HG03139 (cell line): ENCODE results near the gene AHSG.
"Not testable (repeated sequence)": the region's sequence is repeated elsewhere in the genome, so short reads cannot be mapped to it uniquely, and the experiment has no call there.

ENCODE experiments used
- ATAC-seq: cut with Tn5 transposase; IDR thresholded peaks from one replicate; pipeline ENCODE4 v1.9.1; 2021; ENCODE audit not compliant: unreplicated experiment

The AHSG gene

DNA sequence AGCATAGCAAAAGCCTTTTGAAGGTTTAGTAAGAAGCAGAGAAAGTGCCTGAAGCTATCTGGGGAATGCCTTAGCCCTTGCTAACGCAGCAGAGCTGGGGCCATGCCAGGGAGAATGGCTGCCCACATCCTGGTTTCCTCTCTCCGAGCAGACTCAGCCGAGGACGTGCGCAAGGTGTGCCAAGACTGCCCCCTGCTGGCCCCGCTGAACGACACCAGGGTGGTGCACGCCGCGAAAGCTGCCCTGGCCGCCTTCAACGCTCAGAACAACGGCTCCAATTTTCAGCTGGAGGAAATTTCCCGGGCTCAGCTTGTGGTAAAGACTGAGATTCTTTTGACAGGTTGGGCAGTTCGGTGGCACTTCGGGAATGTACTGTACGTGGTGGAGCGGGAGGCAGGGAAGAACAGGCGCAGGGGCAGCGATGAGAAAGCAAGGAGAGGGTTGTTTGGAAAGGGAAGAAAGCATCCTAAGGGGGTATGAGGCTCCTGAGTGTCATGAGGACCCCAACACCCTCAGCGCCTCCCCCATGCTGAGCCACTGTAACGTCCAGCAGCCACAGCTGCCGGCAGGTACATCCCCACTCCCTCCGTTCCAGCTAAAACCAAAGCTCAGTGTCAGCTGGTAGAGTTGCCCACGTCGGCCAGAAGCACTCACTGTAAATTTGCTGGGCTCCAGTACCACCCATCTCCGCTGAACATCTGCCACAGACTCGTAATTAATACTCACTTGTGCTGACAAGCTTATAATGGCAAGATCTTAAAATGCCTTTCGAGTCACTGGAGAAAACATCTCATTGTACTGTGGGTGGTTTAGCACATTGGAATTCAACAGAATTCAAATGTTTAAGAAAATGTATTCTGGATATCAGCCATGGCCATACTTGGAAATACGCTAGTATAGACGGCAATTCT, 4.4 kb downstream of the AHSG start:
- ATAC-seq = peak; percentile 89

DNA sequence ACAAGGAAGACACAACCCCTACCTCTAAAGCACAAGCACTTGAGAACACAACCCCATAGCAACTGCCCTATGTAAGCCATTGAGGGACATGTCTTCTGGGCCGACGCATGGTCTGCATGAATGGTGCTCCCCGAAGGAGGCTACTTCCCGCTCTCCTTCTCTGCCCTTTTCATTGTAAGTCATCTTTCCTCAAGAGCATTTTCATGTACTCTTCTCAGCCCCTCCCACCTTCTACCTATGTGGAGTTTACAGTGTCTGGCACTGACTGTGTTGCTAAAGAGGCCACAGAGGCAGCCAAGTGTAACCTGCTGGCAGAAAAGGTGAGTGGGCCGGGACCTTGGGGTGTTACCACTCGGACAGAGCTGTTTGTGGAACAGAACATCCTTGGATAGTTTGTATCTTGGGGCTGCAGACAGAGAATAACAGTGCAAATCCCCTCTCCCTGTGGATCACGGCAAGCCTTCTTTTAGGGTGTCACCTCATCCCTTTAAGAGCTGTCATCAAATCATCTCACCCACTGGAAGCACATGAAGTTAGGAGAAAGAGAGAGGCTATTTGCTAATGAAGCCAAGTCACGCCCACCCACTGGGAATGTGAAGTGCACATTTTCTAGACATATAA, 5.6 kb downstream of the AHSG start:
- no peak for ATAC-seq

DNA sequence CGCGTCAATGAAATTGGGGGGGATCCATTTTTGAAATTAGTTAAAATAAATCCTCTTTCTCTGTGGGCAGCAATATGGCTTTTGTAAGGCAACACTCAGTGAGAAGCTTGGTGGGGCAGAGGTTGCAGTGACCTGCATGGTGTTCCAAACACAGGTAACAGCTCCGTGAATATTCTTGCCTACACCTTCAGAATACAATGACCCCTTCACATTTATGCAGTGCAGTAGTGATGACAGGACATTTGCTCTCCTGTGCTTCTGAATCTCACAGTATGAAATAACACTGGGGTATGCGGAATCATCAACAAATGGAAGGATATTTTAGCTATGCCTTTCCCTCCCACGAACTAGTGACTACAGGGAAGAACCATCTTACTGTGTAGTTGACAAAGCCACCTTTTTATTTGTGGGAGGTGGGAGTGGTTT, 6.9 kb downstream of the AHSG start:
- no peak for ATAC-seq

DNA sequence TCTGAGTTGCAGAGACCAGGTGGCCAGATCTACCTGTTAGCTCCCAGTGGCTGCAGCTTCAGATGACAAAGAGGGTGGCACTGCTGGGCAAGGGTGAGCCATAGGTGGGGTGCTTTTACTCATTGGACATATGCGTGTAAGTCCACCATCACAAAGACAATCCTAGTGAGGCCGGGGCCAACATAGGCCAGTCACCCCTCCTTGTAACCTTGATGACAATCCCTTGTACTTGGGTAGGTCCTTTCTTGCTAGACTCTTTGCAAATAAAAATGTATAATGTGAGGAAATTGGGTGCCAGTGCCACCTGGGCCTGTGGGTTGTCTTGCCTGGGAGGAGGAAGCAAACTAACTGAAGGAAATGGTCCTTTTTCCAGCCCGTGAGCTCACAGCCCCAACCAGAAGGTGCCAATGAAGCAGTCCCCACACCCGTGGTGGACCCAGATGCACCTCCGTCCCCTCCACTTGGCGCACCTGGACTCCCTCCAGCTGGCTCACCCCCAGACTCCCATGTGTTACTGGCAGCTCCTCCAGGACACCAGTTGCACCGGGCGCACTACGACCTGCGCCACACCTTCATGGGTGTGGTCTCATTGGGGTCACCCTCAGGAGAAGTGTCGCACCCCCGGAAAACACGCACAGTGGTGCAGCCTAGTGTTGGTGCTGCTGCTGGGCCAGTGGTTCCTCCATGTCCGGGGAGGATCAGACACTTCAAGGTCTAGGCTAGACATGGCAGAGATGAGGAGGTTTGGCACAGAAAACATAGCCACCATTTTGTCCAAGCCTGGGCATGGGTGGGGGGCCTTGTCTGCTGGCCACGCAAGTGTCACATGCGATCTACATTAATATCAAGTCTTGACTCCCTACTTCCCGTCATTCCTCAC, 7.6 kb downstream of the AHSG start:
- ATAC-seq = no peak

DNA sequence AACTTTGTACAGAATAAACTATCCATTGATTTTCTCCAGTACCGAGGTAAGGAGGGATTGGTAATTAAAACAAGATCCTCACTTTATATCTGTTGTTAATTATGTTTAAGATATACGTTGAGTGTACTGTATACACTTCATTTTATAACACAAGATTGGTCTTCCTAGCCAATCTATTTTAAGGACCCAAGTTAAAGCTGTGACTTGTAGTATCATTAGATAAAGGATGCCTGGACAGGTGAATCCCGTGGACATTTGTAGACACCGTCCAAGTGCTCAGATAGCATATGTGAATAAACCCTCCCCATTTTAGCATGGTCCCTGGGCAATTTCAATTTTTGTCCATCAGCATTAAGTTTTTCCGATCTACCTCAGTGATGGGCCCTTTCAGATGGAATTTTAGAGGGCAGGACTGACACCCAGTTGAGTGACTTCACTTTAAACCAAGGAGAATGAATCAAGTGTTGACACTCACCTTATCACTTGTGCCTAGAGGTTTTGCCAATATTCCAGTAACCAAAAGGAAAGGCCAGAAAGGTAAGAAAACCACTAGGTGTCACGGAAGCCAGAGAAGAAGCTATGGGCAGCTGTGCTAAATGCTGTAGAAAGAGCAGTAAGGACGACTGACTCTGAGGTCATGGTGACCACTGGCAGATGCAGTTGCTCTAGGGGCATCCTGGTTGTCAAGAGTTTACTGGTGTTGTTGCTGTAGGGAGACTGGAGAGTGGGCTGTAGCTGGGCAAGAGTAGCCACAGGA, 9.2 kb downstream of the AHSG start:
- no peak for ATAC-seq

DNA sequence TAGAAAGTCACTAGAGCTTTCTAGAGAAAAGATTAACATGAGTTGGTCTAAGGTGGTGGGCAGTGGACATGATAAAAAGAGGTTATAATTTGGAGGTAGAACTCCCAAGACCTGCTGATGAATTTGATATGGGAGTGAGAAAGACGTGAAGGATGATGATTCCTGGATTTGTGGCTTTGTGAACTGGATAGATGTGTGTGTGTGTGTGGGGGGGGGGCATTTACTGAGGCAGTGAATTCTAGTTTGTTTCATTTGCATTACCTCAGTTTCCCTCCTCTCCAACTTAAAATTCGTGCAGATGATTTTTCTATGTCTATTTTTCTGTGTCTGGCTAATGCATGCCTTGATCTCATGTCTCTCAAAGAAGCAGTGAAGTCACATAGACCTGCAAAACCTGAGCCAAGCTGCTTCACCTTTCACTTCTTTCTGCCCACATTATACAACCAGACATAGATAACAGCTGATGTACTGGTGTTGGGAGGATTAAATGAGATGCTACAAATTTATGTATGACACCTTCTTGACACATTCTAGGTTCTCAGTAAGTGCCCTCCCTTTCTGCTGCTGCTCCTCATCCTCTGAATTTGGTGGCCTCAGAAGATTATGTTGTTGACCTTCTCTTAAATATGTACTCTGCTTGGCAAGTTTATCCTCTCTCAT, 9.9 kb downstream of the AHSG start:
- no peak for ATAC-seq

DNA sequence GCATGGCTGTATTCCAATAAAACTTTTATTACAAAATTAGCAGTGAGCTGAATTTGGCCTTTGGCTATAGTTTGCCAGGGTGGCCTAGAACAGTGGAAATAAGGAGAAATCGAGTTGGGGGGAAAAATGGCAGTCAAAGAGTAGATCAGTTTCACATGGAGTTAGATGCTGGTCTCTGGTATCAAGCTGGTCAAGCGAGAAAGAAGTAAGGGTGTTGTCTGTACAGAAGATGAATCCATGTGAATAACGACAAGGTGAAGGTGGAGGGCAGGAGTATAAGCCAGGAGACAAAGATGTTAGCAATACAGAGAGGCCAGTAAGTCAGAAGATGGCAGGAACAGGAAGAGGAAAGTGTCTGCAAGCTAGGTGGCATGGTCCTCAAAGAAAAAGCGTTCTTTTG, 11.7 kb downstream of the AHSG start:
- no peak for ATAC-seq

DNA sequence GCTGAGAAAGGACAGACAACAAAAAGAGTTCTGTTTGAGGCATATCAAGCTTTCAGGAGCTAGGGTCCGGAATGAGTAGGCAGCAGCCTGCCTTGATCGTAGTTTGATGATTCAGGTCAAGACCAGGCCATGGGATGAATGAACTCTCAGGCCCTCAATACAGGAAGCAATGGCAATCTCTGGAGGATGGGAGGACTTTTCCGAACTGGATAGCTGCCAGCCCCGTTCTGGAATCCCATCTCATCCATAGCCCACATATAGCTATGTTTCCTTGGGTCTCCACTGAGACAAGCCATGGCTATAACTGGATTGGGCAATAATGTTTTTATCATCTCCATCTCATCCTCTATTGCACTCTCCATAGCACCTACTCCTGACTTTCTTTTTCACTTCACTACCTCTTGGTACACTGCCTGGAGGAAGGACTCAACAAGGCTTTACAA, 12.8 kb downstream of the AHSG start:
- no peak for ATAC-seq

DNA sequence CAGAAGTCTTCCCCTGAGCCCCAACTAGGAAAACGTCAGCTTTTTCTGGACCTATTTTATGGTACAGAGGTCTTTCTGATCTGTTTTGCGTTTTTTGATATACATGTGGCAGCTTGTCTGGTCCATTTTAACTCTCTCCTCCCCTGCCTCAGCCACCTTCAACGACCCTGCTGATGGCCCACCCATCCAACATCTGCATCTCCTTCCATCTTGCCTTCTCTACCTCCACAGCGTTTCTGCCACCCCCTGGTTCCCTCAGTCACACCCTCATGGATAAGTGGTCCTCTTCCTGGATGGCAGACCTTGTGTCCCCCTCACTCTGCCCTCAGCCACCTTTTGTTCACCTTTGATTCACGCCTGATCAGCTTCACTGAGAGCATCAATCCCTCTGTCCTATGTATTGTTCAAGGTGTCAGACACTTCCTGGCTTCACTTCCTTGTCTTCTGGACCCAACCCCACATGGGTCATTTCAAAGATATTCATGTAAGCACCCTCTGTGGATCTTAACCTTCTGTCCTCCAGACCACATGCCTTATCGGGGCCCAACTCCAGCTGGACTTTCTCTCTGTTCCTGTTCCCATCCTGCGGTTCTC, 13.5 kb downstream of the AHSG start:
- no peak for ATAC-seq

DNA sequence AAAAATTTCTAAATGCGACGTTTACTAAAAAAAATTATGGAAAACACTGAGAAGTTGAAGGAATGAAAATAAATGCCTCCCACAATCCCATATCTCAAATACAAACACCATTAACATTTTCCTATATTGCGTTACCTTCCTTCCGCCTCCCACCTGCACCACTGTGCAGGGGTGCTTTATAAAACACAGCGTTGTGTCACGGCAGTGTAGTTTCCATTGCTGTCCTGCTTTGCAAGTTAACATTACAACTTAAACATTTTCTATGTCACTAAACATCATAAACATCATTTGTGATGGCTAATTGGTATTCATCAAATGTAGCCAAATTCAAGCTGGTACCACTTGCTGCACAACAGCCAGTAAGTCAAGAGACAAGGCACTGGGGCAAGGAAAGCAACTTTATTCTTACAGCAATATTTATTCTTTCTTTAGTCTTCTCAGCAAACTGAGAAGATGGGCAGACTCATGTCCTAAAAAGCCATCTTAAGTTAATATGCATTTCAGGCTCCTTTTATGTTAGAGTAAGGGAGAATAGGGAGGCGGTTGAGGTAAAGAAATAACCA, 15.1 kb downstream of the AHSG start:
- no peak for ATAC-seq

DNA sequence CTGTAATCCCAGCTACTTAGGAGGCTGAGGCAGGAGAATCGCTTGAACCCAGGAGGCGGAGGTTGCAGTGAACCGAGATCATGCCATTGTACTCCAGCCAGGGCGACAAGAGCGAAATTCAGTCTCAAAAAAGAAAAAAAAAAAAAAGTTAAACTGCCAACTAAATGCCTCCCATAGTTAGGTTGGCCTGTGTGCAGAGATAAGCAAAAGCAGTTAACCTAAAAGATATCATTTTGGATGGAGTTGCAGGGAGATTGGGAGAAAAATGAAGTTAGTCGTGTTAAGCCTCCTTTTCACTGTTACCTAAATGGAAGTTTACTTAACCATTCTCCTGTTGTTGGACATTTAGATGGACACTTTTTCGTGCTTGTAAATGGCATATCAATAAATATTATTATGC, 15.9 kb downstream of the AHSG start:
- ATAC-seq = no peak

DNA sequence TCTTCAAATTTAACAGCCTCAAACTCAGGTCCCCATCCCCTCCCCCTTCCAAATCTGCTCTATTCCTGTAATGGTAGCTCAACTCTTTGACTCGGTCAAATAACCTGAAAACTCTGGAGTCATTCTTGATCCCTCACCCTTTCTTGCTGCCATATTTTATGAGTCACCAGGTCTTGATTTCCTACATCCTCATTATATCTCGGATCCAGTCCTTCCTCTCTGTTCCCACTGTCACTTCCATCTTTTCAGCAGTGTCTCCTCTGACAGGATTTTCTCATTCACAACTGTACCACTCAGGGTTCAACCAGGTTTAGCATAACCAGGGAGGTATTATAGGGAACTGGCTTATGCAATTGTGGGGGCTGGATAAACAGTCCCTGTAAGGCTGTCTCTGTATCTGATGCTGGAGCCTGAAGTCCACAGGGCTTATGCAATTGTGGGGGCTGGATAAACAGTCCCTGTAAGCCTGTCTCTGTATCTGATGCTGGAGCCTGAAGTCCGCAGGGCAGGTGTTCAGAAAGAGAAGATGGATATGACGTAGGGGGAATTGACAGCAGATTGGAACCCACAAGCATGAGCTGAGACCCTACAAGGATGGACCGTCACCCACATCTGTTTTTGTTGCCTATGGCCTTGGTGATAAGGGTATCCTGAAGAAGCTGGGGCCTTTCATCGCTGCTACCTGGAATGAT, 18.2 kb downstream of the AHSG start:
- ATAC-seq = no peak

DNA sequence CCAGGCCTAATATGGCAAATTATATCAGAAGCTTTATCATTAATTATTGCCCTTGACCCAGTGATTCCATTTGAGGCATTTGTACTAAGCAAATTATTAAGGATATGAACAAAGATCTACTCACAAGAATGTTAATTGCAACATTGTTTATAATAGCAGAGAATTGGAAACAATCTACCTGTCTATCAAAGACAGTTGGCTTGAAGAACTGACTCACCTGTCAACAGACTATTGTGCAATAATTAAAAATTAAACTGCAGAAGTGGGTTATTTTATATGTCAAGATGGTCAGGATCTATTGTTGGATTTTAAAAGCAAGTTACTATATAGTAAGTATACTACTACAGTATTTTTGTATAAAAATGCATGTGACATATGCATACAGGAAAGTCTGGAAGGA, 20.6 kb downstream of the AHSG start:
- no peak for ATAC-seq

DNA sequence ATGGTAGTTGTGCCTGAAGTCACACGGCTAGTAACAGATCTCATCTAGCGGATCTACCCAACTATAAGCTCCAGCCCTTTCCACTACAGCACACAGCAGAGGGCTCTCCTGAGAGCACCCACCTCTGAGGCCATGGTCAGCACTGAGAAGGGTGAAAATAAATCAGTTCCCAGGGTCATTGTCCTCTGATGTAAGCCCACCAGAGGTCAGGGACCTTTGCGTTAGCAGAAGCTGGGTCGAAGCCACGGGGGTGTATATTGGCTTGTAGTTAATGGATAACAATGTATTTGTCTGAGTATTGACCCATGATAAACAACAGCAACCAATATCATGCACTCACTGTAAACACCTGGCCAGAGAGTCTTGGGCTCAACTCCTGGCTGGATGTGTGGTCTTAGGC, 21.3 kb downstream of the AHSG start:
- ATAC-seq = not testable (repeated sequence)

DNA sequence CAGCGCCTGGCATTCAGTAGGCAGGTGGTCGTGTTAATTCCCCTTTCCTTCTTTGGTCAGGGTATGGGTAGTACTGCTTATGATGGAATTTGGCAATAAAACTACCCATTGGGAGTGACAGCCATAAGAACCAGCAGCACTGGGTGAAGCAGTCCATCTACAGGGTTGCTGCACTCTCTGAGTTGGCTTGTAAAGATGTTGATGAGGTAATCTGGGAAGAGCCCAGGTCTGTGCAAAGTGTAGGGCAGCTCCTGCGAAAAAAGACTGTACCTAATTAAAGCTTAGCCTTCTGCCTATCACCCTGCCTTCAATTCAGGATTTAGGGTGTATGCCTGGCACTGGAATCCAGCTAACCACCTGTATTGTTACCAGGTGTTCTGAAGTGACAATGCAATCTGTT, 22.7 kb downstream of the AHSG start:
- ATAC-seq = no peak

DNA sequence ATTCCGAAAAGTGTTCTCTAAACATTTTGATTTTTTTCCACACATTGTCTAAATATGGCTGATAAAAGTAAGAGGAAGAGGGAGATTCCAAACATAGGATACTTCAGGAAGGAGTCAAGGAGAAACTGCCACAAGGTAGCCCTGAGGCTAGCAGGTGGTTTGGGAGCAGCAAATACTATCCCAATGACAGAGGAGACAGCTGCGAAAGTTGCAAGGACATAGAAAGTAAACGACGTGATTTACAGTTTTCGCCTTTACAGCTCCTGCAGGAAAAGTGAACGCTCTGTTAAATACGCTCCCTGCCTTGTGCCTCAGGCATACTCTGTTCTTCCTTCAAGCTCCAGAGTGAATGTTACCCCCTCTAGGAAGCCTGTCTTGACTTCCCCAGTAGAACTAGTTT, 23.7 kb downstream of the AHSG start:
- ATAC-seq = no peak

DNA sequence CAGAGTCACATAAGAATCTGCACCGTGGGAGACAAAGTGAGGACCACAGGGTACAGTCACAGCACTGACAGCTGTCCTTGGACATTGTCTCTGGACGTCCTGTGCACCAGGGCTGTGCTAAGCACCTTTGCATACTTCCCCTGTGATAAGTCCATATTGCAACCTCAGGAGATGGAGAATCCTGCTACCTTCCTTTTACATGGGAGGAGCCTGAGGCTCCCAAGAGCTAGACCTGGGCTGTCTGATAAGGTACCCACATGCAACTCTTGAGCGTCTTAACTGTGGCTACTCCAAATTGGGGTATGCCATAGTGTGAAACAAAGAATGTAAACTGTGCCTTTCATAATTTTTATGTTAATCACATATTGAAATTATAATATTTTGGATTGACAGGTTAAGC, 24.8 kb downstream of the AHSG start:
- no peak for ATAC-seq

DNA sequence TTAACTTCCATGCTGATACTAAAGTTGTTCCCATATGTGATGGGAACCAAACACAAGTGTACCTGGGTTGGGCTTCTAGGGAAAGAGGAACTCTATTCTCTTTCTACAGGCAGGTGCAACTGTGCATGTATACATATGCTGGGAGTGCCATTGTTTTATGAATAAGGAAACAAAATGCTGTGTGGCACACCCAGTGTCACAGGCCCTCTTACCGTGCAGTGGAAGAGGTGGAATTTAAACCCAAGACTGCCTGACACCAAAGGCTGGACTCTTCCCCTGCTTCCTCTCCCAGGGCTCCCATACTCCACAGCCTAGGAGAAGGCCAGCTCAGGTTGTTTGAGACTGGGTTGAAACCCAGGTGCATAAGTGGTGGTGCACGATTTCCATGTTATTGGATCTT, 25.4 kb downstream of the AHSG start:
- no peak for ATAC-seq
